ENCODE results near the gene ZNF296. TPM values are rescaled to one million over a fixed set of nuclear protein-coding genes. Genes with fewer than 3 reads are reported as not detected.

The ZNF296 gene
- total and polyA plus RNA-seq, 2 experiments from 2014 or later: 13.4 to 16.5 TPM

DNA sequence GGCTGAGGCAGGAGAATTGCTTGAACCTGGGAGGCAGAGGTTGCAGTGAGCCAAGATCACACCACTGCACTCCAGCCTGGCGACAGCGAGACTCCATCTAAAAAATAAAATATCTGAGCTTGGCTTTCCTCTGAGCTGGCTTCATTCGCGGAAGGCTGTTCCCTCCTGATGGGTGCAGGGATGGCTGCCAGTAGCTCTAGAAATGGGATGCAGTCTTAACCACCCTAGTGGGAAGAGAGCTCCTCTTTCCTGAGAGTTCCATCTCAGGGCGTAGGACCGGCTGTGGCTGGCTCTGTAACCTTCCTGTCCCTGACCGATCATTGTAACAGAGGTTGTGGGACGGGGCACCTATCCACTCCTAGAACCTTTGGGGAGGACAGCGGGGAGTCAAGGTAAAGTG lies 49.1 kb upstream of the ZNF296 start (continued):
- no peak for TF ChIP-seq ETS1 (IDR thresholded peaks at IDR 0.05)
- no peak for TF ChIP-seq POLR2AphosphoS5 (IDR thresholded peaks at IDR 0.05; ENCODE audit: low read depth)
- no peak for TF ChIP-seq REST (IDR thresholded peaks at IDR 0.05; ENCODE audit: unreplicated experiment)
- TF ChIP-seq EZH2 (IDR thresholded peaks at IDR 0.05; ENCODE audit: low read depth, unreplicated experiment): no peak
- TF ChIP-seq, protein P1, sequence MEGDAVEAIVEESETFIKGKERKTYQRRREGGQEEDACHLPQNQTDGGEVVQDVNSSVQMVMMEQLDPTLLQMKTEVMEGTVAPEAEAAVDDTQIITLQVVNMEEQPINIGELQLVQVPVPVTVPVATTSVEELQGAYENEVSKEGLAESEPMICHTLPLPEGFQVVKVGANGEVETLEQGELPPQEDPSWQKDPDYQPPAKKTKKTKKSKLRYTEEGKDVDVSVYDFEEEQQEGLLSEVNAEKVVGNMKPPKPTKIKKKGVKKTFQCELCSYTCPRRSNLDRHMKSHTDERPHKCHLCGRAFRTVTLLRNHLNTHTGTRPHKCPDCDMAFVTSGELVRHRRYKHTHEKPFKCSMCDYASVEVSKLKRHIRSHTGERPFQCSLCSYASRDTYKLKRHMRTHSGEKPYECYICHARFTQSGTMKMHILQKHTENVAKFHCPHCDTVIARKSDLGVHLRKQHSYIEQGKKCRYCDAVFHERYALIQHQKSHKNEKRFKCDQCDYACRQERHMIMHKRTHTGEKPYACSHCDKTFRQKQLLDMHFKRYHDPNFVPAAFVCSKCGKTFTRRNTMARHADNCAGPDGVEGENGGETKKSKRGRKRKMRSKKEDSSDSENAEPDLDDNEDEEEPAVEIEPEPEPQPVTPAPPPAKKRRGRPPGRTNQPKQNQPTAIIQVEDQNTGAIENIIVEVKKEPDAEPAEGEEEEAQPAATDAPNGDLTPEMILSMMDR (conservative IDR thresholded peaks at IDR 0.05; ENCODE audit: low read depth in 2 of 2): no peak

- DNase-seq (ENCODE audit: low spot score): no peak
- H3K79me2 ChIP-seq (replicated peaks; ENCODE audit: insufficient read depth): peaks cover 65% of the 10 kb centered on the region
- ATAC-seq: no peak
- H3K9me3 Mint-ChIP-seq: no peaks in the 10 kb centered on the region
- no peaks in the 10 kb centered on the region for H3K36me3 Mint-ChIP-seq (ENCODE audit: low read depth)
- H2AFZ ChIP-seq: no peak overlapping the region
- no peak overlapping the region for H3K4me3 ChIP-seq
- H3K4me2 ChIP-seq: no peak overlapping the region
- H3K36me3 ChIP-seq (ENCODE audit: insufficient read depth): no peaks in the 10 kb centered on the region
- no peaks in the 10 kb centered on the region for H3K4me1 ChIP-seq (ENCODE audit: insufficient read depth)
- TF ChIP-seq CREB1 (CRISPR knock-in tag; IDR thresholded peaks at IDR 0.05; ENCODE audit: low read depth) (no peak), EZH2phosphoT487 (IDR thresholded peaks at IDR 0.05; ENCODE audit: unreplicated experiment) (no peak), ZNF331 (CRISPR knock-in tag; IDR thresholded peaks at IDR 0.05; ENCODE audit: low read depth) (no peak), STAT1 (IDR thresholded peaks at IDR 0.05; ENCODE audit: unreplicated experiment) (no peak)
- H3K9me2 ChIP-seq (ENCODE audit: insufficient read depth): no peaks in the 10 kb centered on the region
- H3F3A ChIP-seq (replicated peaks; ENCODE audit: low read depth): 0 out of 2 replicates have a peak, but pooled peaks cover 2% of the 10 kb centered on the region
- peaks cover 8% of the 10 kb centered on the region; the same call in 2 of the 3 replicates for H3K4me1 Mint-ChIP-seq
- H3K27me3 ChIP-seq (ENCODE audit: insufficient read depth): no peaks in the 10 kb centered on the region
- no peak overlapping the region for H3K4me3 Mint-ChIP-seq
- H3K27ac Mint-ChIP-seq: no peak overlapping the region
- no peak overlapping the region for H3K27ac ChIP-seq (ENCODE audit: low read depth)
- H3K27me3 Mint-ChIP-seq (ENCODE audit: insufficient read depth, low read depth, poor library complexity): peaks cover 5% of the 10 kb centered on the region
- H4K20me1 ChIP-seq (replicated peaks; ENCODE audit: insufficient read depth): peaks cover 42% of the 10 kb centered on the region
These were observed 47.7 kb upstream of the ZNF296 start for GRCh38 chr19:45124021-45124420.

Data from GM23338 (cell line).